HG02840 (cell line): ENCODE results near the gene SARS1.

Experiments used
- ATAC-seq: cut with Tn5 transposase; IDR thresholded peaks from one replicate; pipeline ENCODE4 v1.9.1; 2021; ENCODE audit warnings: mild to moderate bottlenecking, moderate library complexity, moderate number of reproducible peaks; ENCODE audit not compliant: unreplicated experiment, low FRiP score

SARS1 gene

DNA sequence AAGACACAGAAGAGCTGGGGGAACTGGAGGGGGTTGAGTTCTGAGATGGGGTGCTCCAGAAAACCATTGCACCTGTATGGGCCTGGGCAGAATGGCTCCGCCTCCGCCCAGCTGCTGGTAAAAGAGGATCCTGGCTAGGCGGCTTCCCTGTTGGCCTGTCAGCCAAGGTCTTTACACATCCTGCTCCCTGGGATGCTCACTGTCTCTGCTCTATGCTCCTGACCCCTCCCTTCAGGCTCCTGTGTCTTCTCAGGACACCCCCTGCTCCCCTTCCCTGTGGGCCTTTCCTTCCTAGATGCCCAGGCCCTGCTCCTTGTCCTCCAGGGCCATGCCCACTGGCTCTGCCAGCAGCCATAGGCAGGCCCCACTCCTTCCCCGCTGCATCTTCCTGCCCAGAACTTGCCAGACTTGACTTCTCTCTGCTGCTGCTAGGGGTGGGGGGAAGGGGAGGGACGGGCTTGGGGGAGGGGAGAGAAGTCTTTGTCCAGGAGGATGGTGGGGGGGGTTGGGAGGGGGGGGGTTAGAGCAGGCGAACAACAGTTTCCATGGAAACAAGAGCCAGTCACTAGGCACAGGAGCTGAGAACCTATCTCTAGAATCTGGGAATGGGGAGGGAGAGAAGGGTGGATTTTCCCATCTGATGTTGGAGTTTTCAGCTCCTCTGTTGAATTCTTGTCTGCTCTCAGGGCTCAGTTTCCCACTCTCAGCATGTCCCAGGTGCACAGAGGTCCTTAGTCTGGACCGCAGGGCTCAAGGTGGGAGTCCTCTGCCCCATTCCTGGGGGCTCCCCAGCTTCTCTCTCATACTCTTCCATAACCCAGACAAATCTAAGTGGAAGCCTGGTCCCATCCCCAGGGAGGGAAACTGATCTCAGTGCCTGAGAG, 46.2 kb downstream of the SARS1 start:
- no peak for ATAC-seq

DNA sequence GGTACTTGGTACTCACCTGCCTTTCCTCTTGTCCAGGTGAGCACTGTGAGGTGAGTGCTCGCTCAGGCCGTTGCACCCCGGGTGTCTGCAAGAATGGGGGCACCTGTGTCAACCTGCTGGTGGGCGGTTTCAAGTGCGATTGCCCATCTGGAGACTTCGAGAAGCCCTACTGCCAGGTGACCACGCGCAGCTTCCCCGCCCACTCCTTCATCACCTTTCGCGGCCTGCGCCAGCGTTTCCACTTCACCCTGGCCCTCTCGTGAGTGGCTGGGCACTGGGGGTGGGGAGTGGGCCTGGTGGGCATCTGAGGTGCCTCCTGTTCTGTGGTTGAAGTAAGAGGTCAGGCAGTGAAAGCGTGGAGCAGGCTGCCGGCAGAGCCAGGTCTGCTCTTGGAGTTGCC, 47.3 kb downstream of the SARS1 start:
- ATAC-seq, result no peak

DNA sequence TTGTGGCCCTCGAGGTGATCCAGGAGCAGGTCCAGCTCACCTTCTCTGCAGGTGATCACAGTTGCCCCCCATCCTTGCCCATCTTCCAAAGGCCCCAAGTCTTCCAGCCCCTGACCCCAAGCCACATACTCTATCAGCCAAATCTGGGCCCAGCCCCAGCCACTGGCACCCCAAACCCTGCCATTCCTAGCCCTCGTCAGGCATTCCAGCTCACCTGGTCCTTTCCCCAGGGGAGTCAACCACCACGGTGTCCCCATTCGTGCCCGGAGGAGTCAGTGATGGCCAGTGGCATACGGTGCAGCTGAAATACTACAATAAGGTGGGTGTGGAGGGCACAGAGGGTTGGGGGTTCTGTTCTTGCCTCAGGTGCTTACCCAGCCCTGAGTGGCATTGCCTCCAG, 47.9 kb downstream of the SARS1 start:
- no peak for ATAC-seq

GRCh38 chr1:109262231-109263055, 48.7 kb downstream of the SARS1 start:
- no peak for ATAC-seq

DNA sequence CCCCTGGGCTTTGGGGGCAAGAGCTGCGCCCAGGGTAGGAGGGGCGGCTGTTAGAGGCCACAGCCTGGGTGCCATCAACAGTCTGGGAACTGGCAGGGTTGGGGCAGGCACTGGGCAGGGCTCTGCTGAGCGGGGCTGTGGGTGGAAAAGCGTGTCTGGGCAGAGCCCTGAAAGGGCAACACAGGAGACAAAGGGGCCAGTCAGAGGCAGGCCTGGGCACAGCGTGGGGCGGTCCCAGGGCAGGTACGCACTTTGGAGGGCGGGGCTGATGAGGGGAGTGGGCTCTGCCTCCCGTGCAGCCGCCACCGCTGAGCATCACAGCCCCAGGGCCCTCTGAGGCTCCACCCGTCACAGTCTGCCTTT, 49.5 kb downstream of the SARS1 start:
- ATAC-seq, result no peak

GRCh38 chr1:109263597-109264378, 50.1 kb downstream of the SARS1 start:
- no peak for ATAC-seq

- ATAC-seq, result no peak
Observed at GRCh38 chr1:109264379-109264755, 50.6 kb downstream of the SARS1 start.

DNA sequence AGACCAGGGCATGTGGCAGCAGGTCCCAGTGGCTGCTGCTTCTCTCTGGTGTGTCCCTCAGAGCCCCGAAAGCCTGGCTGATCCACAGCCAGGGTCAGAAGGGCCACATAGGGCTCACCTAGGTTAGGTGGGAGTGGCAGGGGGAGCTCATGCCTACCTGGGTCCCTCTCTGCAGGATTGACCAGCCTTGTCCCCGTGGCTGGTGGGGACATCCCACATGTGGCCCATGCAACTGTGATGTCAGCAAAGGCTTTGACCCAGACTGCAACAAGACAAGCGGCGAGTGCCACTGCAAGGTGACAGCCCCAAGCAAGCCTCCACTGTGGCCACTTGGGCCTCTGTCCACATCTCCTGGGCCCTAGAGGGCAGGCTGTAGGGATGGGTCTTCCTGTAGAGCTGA, 51.3 kb downstream of the SARS1 start:
- ATAC-seq, result no peak

- ATAC-seq, result no peak
Observed at GRCh38 chr1:109265741-109266330, 52.1 kb downstream of the SARS1 start.

GRCh38 chr1:109266965-109267364, 53.2 kb downstream of the SARS1 start:
- no peak for ATAC-seq

DNA sequence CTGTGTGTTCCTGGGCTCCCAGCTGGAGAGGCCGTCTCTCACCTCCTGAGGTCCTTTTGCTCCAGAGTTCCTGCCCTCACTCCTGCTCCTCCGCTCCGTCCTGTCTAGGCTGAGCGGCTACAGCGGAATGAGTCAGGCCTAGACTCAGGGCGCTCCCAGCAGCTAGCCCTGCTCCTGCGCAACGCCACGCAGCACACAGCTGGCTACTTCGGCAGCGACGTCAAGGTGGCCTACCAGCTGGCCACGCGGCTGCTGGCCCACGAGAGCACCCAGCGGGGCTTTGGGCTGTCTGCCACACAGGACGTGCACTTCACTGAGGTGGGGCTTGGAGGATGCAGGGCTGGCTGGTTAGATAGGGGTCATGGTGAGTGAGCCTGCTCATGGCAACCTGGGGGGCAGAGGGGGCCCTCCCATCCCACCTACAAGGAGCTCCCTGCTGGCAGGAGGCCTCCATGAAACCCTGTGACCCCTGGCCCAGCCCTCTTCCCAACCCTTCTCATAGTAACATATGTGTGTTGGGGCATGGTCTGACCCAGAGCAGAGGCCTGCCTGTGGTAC, 54.1 kb downstream of the SARS1 start:
- ATAC-seq, result no peak

- ATAC-seq, result no peak
Observed at GRCh38 chr1:109268431-109269211, 54.9 kb downstream of the SARS1 start.

- no peak for ATAC-seq
Observed at GRCh38 chr1:109269212-109269980, 55.7 kb downstream of the SARS1 start.

GRCh38 chr1:109269981-109270622, 56.4 kb downstream of the SARS1 start:
- no peak for ATAC-seq

DNA sequence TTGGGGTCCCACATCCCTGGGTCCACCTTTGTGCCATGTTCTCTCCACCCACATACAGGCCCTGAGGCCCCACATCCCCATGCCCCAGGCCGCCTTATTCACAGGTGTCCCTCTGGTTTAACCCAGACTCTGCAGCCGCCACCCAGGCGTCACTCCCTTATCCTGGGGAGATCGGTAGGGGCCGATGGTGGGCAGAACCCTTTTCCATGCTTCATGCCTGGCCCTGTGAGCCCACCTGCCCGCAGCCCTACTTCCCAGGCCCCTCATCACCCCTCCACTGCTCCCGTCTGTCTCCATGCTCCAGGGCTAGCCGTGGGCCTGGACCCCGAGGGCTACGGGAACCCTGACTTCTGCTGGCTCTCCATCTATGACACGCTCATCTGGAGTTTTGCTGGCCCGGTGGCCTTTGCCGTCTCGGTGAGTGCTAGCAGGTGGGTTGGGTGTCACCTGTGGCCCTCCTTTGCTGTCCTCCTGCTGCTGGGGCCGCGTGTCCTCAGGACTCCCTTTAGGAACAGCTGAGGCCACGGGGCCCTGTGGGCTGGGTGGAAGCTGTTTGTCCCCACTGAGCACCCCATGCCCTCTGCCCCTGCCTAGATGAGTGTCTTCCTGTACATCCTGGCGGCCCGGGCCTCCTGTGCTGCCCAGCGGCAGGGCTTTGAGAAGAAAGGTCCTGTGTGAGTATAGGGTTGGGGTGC, 57.1 kb downstream of the SARS1 start:
- ATAC-seq, result no peak

- no peak for ATAC-seq
Observed at GRCh38 chr1:109271458-109271857, 57.7 kb downstream of the SARS1 start.

GRCh38 chr1:109272021-109272799, 58.5 kb downstream of the SARS1 start:
- ATAC-seq, result no peak
